ENCODE data around the gene SHROOM3.

- TF ChIP-seq GATA2 (IDR thresholded peaks at IDR 0.05; ENCODE audit: low read depth, low read length): no peak
- no peak for TF ChIP-seq GATA3 (IDR thresholded peaks at IDR 0.05; ENCODE audit: low read depth, low read length)
Measured at GRCh38 chr4:76448211-76448610, 13.2 kb downstream of the SHROOM3 start.

All from SH-SY5Y (cell line).